Inferior parietal cortex (tissue), 1 donor: Measurements from ENCODE around the gene PDXP.
"Not testable (repeated sequence)": the region's sequence is repeated elsewhere in the genome, so short reads cannot be mapped to it uniquely, and the experiment has no call there.

ENCODE experiments used
- DNase-seq: peaks from one replicate; pipeline ENCODE4 v3.0.0-alpha.2; 2016; ENCODE audit errors: extremely low spot score

The PDXP gene

GRCh38 chr22:37674951-37675929, 16.7 kb downstream of the PDXP start, which contains the start of gene LGALS1:
LGALS1 (plus strand) TSS chr22:37675636; CDS start chr22:37675703, 67 bp downstream.
- peak; percentile 64 for DNase-seq

DNA sequence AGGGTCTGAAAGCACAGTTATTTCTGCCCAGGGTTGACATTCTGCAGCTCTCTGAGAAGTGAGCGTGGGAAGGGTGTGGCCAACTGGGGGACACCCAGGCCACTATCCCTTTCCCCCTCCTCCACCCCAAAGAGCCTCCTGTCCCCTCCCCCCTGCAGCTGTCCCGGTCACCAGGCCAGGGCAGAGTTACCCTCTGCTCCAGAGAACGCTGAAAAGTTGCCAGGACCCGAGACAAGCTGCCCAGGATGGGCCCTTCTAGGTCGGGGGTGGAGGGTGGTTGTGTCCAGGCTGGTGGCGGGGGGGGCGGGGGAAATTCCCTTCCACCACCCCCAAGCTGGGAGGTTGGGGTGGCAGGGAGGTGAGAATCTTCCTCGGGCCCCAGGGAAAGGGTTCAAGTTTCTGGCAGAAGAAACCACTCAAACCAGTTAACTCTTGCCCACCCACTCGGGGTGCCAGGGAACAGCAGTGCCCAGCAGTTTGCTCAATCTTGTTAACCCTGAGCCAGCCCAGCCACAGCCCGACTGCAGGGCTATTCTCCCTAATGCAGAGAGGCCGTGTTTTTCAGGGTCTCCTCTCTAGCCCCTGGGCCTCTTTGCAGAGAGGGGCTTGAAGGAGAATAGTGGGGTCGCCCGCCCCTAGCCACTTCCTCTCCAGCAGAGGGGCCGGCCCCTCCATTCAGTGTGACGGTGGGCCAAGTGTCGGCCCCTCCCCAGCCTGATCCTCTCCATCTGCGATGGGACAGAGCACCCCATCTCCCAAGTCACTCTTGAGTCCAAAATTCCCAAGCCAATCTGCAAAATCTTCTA, 17.6 kb downstream of the PDXP start:
- DNase-seq = no peak

GRCh38 chr22:37676736-37677492, 18.4 kb downstream of the PDXP start:
- DNase-seq = peak; percentile 51

- DNase-seq = no peak
These were observed 19.0 kb downstream of the PDXP start for GRCh38 chr22:37677493-37677974.

DNA sequence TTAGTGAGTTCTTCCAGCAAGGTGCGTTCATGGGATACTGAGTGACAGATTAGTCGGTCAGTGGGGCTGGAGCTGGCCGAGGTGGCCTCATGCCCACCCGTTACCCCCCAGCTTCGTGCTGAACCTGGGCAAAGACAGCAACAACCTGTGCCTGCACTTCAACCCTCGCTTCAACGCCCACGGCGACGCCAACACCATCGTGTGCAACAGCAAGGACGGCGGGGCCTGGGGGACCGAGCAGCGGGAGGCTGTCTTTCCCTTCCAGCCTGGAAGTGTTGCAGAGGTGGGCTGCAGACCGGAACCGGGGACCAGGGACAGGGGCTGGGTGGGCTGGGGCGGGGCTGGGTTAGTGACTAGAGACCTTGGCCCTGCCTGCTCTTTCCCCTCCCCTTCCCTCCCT, 19.8 kb downstream of the PDXP start:
- DNase-seq = no peak

GRCh38 chr22:37679670-37680069, 21.1 kb downstream of the PDXP start:
- no peak for DNase-seq

GRCh38 chr22:37680191-37680851, 21.8 kb downstream of the PDXP start:
- no peak for DNase-seq

DNA sequence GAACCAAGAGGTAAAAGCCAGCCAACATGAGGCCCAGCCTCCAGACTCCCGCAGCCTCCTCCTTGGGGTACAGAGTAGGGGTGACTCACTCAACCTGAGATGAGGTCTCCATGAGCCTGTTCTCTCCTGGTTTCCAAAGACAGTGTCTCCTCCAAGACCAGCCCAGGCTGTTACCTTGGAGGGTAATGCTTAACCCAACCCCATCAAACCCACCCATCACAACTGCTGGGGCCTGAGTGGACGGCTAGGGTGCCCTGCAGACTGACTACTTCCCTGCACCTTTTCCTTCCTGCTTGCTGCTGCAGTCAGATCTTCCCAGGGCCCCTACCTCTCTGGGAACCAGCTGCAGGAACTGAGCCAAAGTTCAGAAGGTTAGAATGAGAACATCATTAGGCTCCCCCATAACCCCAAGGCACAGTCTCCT, 22.5 kb downstream of the PDXP start:
- DNase-seq = no peak

DNA sequence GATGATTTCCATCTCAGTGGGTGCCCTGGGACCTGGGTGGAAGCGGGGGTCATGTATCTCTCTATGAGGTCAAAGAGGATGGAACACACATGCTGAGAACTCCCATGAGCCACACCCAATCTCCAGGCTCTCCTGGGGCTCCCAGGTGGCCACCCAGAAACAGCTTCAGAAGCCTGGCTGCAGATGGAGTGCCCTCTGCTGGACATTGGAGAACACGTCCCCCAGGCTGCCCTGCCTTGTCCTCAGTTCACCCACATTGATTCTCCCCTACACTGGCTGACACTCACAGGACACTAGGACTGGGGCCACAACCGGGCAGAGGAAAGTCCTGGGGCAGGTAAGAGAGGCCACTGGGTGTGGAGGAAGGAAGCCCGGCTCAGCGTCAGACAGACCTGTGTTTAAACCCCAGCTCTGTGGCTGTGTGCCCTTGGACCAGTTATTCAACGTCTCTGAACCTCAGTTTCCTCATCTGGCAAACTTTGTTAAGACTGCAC, 23.1 kb downstream of the PDXP start:
- peak; percentile 73 for DNase-seq

DNA sequence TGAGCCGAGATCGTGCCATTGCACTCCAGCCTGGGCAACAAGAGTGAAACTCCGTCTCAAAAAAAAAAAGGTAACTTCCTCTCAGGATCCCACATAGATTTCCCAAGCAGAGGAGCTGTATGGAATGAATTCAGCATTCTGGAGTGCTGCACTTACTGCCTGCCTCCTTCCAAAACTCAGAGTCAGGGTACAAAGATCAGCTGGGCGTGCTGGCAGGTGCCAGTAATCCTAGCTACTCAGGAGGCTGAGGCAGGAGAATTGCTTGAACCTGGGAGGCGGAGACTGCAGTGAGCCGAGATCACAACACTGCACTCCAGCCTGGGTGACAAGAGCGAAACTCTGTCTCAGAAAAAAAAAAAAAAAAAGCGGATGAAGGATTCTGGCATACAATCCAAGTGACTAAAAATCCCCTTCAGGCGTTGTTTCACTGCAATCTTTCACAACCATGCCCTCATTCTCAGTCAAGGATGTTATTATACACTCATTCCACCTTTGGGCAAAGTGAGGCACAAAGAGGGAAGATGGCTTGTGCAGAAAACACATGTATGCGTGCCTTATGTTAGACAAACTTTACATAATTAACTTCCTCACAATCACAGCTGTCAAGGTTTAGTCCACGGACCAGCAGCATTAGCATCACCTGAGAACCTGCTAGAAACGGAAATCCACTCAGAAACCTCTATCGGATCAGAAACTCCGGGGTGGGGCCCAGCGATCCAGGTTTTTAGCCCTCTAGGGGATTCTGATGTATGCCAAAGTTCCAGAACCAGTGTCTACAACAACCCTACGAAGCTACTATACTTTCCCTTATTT, 26.5 kb downstream of the PDXP start:
- no peak for DNase-seq

DNA sequence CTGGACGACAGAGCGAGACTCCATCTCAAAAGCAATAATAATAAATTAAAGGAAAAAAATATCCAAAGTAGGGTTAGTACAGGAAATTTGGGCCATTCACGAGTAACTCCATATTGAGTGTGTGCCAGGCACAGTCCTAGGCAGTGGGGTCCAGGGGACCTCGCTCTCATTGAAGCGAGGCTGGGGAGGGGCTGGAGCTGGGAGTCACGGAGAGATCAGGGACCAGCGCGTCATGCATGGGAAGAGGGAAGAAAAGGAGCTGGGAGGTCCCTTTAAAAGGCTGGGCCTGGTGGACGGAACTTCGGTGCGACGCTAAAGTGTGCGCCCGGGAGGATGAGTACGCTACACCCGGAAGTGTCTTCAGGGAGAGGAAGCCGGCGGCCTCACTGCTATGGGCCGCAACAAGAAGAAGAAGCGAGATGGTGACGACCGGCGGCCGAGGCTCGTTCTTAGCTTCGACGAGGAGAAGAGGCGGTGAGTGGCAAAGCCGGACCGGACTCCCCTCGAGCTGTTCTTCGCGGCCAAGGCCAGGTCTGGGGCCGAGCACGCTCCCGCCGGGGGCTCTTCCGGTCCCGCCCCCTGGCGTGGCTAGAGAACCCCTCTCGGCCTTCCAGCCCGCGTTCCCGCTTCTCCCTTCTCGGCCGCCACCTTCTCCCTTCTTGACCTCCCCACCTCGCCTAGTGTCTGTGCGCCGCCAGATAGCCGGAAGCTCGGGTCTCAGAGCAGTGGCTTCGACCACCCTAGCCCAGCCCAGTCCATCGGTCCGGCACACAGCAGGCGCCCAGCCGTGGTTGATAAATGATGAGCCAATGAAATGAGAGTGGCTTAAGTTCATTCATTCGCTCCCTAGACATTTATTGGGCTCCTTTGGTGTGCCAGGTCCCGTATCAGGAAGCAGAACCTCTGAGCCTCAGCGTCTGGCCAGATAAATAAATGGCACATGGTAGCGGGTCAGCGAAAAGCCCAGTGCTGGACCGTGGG, 27.8 kb downstream of the PDXP start, which contains the start of gene NOL12:
NOL12 (plus strand) TSS at position 342 of the 981 bp plus-strand sequence; CDS start at position 392, 50 bp downstream.
- DNase-seq = peak; percentile 93

DNA sequence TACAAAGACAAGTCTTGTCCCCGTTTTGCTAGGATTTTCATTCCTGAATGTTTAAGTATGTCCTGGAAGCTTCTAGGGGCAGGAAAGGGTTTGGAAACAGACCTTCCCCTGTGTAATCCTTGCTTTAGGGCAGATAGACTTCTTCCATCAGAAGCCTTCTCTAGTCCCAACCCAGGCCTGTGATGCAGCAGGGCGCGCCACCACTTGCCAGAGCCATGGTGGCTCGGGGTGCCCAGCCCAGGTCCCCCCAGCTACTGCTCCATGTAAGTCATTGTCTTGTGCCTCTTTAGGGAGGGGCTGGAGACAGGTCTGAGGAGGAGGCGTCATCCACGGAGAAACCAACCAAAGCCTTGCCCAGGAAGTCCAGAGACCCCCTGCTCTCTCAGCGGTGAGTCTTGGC, 31.9 kb downstream of the PDXP start:
- no peak for DNase-seq

- no peak for DNase-seq
These were observed 32.5 kb downstream of the PDXP start for GRCh38 chr22:37690901-37691504.

DNA sequence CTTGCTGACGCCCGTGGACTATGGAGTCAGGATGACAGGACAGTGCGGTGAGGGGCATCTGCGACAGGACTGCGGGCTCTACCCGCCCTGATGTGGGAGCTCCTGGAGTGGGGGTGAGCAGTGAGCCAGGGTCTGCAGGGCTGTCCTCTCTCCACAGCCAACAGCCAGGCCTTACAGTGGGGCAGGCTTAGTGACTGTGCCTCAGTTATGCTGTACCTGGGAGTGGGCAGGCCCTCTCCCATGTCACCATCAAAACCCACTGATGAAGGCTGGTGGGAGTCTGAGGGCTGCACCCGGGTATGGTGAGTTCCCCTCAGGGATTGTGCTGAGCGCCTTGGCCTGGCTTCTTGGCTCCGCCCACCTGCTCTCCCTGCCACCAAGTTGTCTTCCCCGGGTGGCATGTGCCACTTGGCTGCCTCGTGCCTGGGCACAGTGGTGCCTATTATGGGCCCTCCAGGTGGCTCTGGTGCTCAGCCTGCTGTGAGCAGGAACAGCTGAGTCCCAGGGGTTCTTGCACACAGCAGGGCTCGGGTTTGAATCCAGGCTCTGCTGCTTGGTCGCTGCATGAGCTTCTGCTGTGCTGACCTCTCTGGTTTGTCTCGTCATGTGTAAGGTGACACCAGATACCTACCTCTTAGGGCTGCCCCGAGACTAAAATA, 34.2 kb downstream of the PDXP start:
- DNase-seq = no peak

- DNase-seq = not testable (repeated sequence)
These were observed 35.6 kb downstream of the PDXP start for GRCh38 chr22:37694131-37694530.

- not testable (repeated sequence) for DNase-seq
These were observed 37.7 kb downstream of the PDXP start for GRCh38 chr22:37696260-37696656.

DNA sequence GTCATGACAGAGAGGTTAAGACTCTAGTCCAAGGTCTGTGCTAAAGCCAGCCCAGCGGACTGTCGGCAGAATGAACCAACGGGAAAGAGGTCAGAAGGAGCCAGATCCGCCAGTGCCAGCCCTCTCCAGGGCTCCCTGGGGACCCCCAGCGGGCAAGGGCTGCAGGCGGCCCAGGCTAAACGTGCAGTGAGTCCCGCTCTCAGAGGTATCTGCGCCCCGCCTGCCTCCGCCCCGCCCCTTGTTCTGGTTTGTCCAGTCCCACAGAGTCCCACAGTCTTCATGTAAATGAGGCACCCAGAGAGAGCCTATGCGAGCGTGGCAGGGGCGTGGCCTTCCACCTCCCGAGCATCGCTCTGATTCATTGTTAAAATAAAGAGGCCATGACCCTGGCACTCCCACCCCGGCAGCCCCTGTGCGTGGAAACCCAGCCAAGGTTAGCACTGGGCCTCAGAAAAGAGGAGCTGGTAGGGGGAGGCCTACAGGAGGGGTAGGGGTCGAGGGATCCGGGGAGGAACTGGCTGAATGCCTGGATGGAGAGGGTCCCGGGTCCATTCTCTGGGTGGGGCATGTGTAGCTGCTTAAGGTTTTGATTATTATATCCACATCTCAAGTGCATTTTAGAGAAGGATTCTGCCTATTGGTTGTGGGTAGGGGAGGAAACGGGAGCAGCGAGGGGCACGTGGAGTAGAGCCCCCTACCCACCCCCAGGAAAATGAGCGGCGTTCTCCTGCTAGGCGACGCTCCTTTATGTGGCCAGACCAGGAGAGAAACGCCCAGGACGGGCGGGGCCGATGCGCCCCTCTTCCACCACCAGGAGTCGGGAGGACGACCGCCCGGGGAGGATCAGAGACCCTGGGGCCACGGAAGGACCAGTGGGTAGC, 38.4 kb downstream of the PDXP start, which contains the start of gene TRIOBP:
TRIOBP (plus strand) TSS at position 392 of the 881 bp plus-strand sequence. CDS start 4,318 bp downstream, outside the sequence.
- peak; percentile 52 for DNase-seq
